Measurements from ENCODE around the gene LIPF.

- TF ChIP-seq CTCF (conservative IDR thresholded peaks at IDR 0.05 in 1 of 2, IDR thresholded peaks at IDR 0.05 in 1 of 2; ENCODE audit: extremely low read depth in 1 of 2, insufficient read depth in 1 of 2, low read depth in 1 of 2, low read length in 2 of 2), result no peak
- no peak for TF ChIP-seq EZH2 (IDR thresholded peaks at IDR 0.05; ENCODE audit: borderline replicate concordance, low read length)
Measured at GRCh38 chr10:88705958-88706357, 41.7 kb downstream of the LIPF start, which contains the start of gene LIPK.

All from mammary epithelial cell (primary cell).